ENCODE results near the gene HLA-DOB.

HLA-DOB gene

GRCh38 chr6:32796848-32797776, 19.7 kb downstream of the HLA-DOB start:
- TF ChIP-seq CEBPB (IDR thresholded peaks at IDR 0.05) (peak; percentile 80), RAD21 (IDR thresholded peaks at IDR 0.05; ENCODE audit: low read depth) (peak; percentile 76), TEAD4 (IDR thresholded peaks at IDR 0.05) (no peak)

GRCh38 chr6:32794510-32794909, 22.3 kb downstream of the HLA-DOB start:
- TF ChIP-seq REST (IDR thresholded peaks at IDR 0.05; ENCODE audit: low read depth) (no peak), YY1 (IDR thresholded peaks at IDR 0.05; ENCODE audit: low read depth) (no peak), CEBPB (IDR thresholded peaks at IDR 0.05) (no peak), TEAD4 (IDR thresholded peaks at IDR 0.05) (no peak), RAD21 (IDR thresholded peaks at IDR 0.05; ENCODE audit: low read depth) (no peak), NFIC (IDR thresholded peaks at IDR 0.05) (no peak), MAX (IDR thresholded peaks at IDR 0.05) (no peak), FOXM1 (IDR thresholded peaks at IDR 0.05; ENCODE audit: borderline replicate concordance, low read depth) (no peak), TAF1 (IDR thresholded peaks at IDR 0.05; ENCODE audit: low read depth) (no peak), ZBTB7A (IDR thresholded peaks at IDR 0.05; ENCODE audit: low read depth) (no peak), EGR1 (IDR thresholded peaks at IDR 0.05) (no peak), CREB1 (IDR thresholded peaks at IDR 0.05; ENCODE audit: low read depth) (no peak), USF1 (IDR thresholded peaks at IDR 0.05) (no peak)

- no peak for TF ChIP-seq TEAD4 (IDR thresholded peaks at IDR 0.05)
- no peak for TF ChIP-seq RAD21 (IDR thresholded peaks at IDR 0.05; ENCODE audit: low read depth)
- TF ChIP-seq EP300 (IDR thresholded peaks at IDR 0.05; ENCODE audit: borderline replicate concordance): no peak
- no peak for TF ChIP-seq REST (IDR thresholded peaks at IDR 0.05; ENCODE audit: low read depth)
- no peak for TF ChIP-seq NFIC (IDR thresholded peaks at IDR 0.05)
- TF ChIP-seq ZBTB7A (IDR thresholded peaks at IDR 0.05; ENCODE audit: low read depth): no peak
- TF ChIP-seq CREB1 (IDR thresholded peaks at IDR 0.05; ENCODE audit: low read depth): no peak
- TF ChIP-seq TCF12 (IDR thresholded peaks at IDR 0.05; ENCODE audit: low read depth): no peak
- TF ChIP-seq TAF1 (IDR thresholded peaks at IDR 0.05; ENCODE audit: low read depth): no peak
- no peak for TF ChIP-seq MAX (IDR thresholded peaks at IDR 0.05)
- TF ChIP-seq CEBPB (IDR thresholded peaks at IDR 0.05): no peak
- no peak for TF ChIP-seq YY1 (IDR thresholded peaks at IDR 0.05; ENCODE audit: low read depth)
- TF ChIP-seq FOXM1 (IDR thresholded peaks at IDR 0.05; ENCODE audit: borderline replicate concordance, low read depth): no peak
- no peak for TF ChIP-seq USF1 (IDR thresholded peaks at IDR 0.05)
- TF ChIP-seq EGR1 (IDR thresholded peaks at IDR 0.05): no peak
Measured at GRCh38 chr6:32792901-32793435, 23.8 kb downstream of the HLA-DOB start.

GRCh38 chr6:32790306-32790705, 26.5 kb downstream of the HLA-DOB start:
- TF ChIP-seq YY1 (IDR thresholded peaks at IDR 0.05; ENCODE audit: low read depth) (no peak), RAD21 (IDR thresholded peaks at IDR 0.05; ENCODE audit: low read depth) (no peak), EP300 (IDR thresholded peaks at IDR 0.05; ENCODE audit: borderline replicate concordance) (no peak), FOXM1 (IDR thresholded peaks at IDR 0.05; ENCODE audit: borderline replicate concordance, low read depth) (no peak), MAX (IDR thresholded peaks at IDR 0.05) (no peak), CREB1 (IDR thresholded peaks at IDR 0.05; ENCODE audit: low read depth) (no peak), CEBPB (IDR thresholded peaks at IDR 0.05) (no peak), EGR1 (IDR thresholded peaks at IDR 0.05) (no peak), TAF1 (IDR thresholded peaks at IDR 0.05; ENCODE audit: low read depth) (no peak), ZBTB7A (IDR thresholded peaks at IDR 0.05; ENCODE audit: low read depth) (no peak), TEAD4 (IDR thresholded peaks at IDR 0.05) (no peak), NFIC (IDR thresholded peaks at IDR 0.05) (no peak), TCF12 (IDR thresholded peaks at IDR 0.05; ENCODE audit: low read depth) (no peak), REST (IDR thresholded peaks at IDR 0.05; ENCODE audit: low read depth) (no peak), USF1 (IDR thresholded peaks at IDR 0.05) (no peak)
